Measurements from ENCODE around the gene TBX21.

The TBX21 gene

DNA sequence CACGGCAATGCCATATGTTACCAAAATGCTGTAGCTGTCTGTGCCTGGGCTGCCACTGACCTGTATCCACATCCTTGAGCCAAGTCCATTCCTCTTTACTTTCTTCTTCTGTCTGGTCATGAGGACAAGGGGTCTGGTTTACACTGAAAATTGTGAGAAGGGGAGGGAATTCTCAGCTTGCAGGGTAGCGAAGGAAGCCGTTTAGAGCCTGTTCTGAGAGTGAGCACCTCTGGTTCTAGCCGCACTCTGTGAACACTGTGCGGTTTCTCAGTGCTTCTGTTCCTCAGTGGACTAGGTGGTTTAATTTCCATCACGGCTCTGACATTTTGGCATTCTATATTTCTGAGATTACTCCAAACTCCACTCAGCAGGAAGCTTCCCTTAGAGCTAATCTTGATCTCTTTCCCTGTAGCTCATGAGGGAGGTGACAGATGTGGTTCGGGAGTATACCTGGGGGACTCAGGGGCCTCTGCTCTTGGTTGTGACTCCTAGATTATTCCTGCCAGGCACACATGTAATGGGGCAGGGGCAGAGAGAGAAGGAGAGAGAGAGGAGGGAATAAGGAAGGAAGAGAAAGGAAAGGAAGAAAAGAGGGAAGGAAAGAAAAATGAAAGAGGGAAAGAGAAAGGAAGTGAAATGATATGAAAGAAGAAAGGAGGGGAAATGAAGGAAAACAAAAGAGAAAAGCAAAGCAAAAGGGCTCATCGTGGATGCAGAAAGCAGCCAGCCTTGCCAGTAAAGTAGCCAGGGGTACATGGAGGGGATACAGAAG is 14.2 kb upstream of the TBX21 start:
- TF ChIP-seq FOXP2 (optimal IDR thresholded peaks at IDR 0.05; ENCODE audit: borderline replicate concordance, extremely low read depth, extremely low read length, insufficient read depth) (no peak), SIN3A (IDR thresholded peaks at IDR 0.05; ENCODE audit: borderline replicate concordance, insufficient read depth, low read length) (no peak), POLR2AphosphoS5 (IDR thresholded peaks at IDR 0.05; ENCODE audit: low read depth, low read length) (no peak), TAF1 (IDR thresholded peaks at IDR 0.05; ENCODE audit: borderline replicate concordance, insufficient read depth, low read length) (no peak)
- TF ChIP-seq, protein P1, sequence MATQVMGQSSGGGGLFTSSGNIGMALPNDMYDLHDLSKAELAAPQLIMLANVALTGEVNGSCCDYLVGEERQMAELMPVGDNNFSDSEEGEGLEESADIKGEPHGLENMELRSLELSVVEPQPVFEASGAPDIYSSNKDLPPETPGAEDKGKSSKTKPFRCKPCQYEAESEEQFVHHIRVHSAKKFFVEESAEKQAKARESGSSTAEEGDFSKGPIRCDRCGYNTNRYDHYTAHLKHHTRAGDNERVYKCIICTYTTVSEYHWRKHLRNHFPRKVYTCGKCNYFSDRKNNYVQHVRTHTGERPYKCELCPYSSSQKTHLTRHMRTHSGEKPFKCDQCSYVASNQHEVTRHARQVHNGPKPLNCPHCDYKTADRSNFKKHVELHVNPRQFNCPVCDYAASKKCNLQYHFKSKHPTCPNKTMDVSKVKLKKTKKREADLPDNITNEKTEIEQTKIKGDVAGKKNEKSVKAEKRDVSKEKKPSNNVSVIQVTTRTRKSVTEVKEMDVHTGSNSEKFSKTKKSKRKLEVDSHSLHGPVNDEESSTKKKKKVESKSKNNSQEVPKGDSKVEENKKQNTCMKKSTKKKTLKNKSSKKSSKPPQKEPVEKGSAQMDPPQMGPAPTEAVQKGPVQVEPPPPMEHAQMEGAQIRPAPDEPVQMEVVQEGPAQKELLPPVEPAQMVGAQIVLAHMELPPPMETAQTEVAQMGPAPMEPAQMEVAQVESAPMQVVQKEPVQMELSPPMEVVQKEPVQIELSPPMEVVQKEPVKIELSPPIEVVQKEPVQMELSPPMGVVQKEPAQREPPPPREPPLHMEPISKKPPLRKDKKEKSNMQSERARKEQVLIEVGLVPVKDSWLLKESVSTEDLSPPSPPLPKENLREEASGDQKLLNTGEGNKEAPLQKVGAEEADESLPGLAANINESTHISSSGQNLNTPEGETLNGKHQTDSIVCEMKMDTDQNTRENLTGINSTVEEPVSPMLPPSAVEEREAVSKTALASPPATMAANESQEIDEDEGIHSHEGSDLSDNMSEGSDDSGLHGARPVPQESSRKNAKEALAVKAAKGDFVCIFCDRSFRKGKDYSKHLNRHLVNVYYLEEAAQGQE (IDR thresholded peaks at IDR 0.05; ENCODE audit: insufficient read depth in 1 of 2, low read depth in 2 of 2, low read length in 2 of 2), result no peak

GRCh38 chr17:47719411-47720152 is 13.5 kb upstream of the TBX21 start:
- TF ChIP-seq, protein P1 (IDR thresholded peaks at IDR 0.05; ENCODE audit: insufficient read depth in 1 of 2, low read depth in 2 of 2, low read length in 2 of 2), result no peak
- TF ChIP-seq TAF1 (IDR thresholded peaks at IDR 0.05; ENCODE audit: borderline replicate concordance, insufficient read depth, low read length) (no peak), SIN3A (IDR thresholded peaks at IDR 0.05; ENCODE audit: borderline replicate concordance, insufficient read depth, low read length) (no peak), FOXP2 (optimal IDR thresholded peaks at IDR 0.05; ENCODE audit: borderline replicate concordance, extremely low read depth, extremely low read length, insufficient read depth) (no peak), POLR2AphosphoS5 (IDR thresholded peaks at IDR 0.05; ENCODE audit: low read depth, low read length) (no peak)

GRCh38 chr17:47720196-47720595 is 12.8 kb upstream of the TBX21 start:
- no peak for TF ChIP-seq FOXP2 (optimal IDR thresholded peaks at IDR 0.05; ENCODE audit: borderline replicate concordance, extremely low read depth, extremely low read length, insufficient read depth)
- TF ChIP-seq POLR2AphosphoS5 (IDR thresholded peaks at IDR 0.05; ENCODE audit: low read depth, low read length), result no peak
- no peak for TF ChIP-seq SIN3A (IDR thresholded peaks at IDR 0.05; ENCODE audit: borderline replicate concordance, insufficient read depth, low read length)
- TF ChIP-seq, protein P1 (IDR thresholded peaks at IDR 0.05; ENCODE audit: insufficient read depth in 1 of 2, low read depth in 2 of 2, low read length in 2 of 2), result no peak

DNA sequence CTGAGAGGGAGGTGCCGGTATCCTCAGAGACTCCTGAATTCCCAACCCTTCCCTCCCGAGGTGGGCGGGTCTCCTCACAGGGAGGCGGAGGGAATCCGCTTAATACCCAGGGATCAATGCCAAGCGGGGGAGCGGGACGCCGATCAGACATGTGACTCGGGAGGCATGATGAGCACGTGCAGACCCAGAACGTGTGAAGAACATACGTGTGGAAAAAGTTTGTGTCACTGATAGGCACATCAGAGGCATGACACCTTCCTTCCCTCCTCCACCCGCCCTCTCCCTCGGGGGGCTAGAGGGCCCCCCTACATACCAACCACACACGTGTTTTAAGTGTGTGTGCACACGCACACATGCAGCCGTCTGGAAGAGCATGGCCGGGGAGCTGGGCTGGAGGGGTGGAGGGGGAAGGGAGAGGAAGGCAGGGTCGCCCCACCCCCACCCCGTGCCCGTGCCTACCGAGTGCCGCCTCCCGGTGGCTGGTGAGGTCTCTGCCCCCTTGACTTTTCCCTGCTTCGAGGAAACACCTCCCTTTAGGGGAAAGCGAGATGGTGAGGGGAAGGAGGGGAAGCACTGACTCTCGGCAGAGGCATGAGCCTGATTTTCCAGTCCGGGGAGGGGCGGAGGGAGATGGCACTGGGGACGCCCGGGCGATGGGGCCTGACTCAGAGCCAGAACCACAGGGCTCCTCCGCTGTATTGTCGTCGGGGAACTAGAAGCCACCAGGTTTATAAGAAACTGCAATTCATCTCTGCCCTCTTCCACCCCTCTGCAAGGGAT is 12.1 kb upstream of the TBX21 start:
- TF ChIP-seq FOXP2 (optimal IDR thresholded peaks at IDR 0.05; ENCODE audit: borderline replicate concordance, extremely low read depth, extremely low read length, insufficient read depth) (no peak), SIN3A (IDR thresholded peaks at IDR 0.05; ENCODE audit: borderline replicate concordance, insufficient read depth, low read length) (no peak), TAF1 (IDR thresholded peaks at IDR 0.05; ENCODE audit: borderline replicate concordance, insufficient read depth, low read length) (no peak), POLR2AphosphoS5 (IDR thresholded peaks at IDR 0.05; ENCODE audit: low read depth, low read length) (no peak)
- TF ChIP-seq, protein P1 (IDR thresholded peaks at IDR 0.05; ENCODE audit: insufficient read depth in 1 of 2, low read depth in 2 of 2, low read length in 2 of 2), result no peak
